ENCODE measurements around the gene KLC3. TPM values are rescaled to one million over a fixed set of nuclear protein-coding genes. Genes with fewer than 3 reads are reported as not detected.
A peak's percentile ranks its signal among the peaks of the same experiment; 100 is the strongest.
"Not testable (repeated sequence)": the region's sequence is repeated elsewhere in the genome, so short reads cannot be mapped to it uniquely, and the experiment has no call there.

KLC3 gene
- polyA plus RNA-seq (2013, experiment 1 of 2; ENCODE audit: insufficient read length), result 0.08 TPM
- 0.59 TPM for polyA plus RNA-seq (2013, experiment 2 of 2; ENCODE audit: insufficient read length)

DNA sequence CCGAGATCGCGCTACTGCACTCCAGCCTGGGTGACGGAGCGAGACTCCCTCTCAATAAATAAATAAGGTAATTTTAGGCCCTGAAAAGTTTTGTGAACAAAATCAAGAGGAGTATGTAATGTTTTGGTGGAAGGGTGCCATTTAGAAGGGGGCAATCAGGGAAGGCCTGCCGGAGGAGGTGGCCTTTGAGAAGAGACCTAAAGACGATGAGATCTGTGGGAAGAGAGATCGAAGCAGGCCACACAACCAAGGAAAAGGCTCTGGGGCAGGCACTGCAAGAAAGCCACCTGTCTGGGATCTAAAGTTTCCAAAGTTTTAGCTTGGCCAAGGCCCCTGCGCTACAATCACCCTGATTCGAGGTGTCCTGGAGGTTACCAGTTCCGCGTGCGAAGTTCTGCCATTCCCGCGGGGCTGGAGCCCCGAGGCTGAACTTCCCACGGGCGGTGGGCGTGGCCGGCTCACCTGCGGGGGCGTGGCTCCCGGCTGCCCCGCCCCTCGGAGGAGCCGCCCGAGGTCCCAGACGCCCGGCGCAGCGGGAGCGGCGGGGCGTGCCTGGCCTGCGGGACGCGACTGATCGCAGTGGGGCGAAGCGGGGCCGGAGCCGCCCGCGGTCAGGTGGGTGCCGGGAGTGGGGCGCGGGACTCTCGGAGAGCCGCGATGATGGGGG lies at the start of gene KLC3:
Gene KLC3, plus strand, starts transcription at position 519 of the 667 bp plus-strand sequence. CDS start 4,792 bp downstream, outside the sequence.
- no peak for DNase-seq

GRCh38 chr19:45291834-45292233 lies 48.7 kb upstream of the KLC3 start:
- no peak for DNase-seq

GRCh38 chr19:45293682-45294081 lies 46.9 kb upstream of the KLC3 start:
- no peak for DNase-seq

- no peak for DNase-seq
These were observed 46.1 kb upstream of the KLC3 start for GRCh38 chr19:45294291-45295029.

GRCh38 chr19:45295873-45296272 lies 44.7 kb upstream of the KLC3 start:
- no peak for DNase-seq

- DNase-seq, result no peak
These were observed 44.2 kb upstream of the KLC3 start for GRCh38 chr19:45296355-45296754.

GRCh38 chr19:45297674-45298073 lies 42.9 kb upstream of the KLC3 start:
- DNase-seq, result no peak

GRCh38 chr19:45298264-45298663 lies 42.3 kb upstream of the KLC3 start:
- no peak for DNase-seq

GRCh38 chr19:45299719-45300118 lies 40.8 kb upstream of the KLC3 start:
- DNase-seq, result no peak

GRCh38 chr19:45302416-45302815 lies 38.1 kb upstream of the KLC3 start:
- DNase-seq, result no peak

DNA sequence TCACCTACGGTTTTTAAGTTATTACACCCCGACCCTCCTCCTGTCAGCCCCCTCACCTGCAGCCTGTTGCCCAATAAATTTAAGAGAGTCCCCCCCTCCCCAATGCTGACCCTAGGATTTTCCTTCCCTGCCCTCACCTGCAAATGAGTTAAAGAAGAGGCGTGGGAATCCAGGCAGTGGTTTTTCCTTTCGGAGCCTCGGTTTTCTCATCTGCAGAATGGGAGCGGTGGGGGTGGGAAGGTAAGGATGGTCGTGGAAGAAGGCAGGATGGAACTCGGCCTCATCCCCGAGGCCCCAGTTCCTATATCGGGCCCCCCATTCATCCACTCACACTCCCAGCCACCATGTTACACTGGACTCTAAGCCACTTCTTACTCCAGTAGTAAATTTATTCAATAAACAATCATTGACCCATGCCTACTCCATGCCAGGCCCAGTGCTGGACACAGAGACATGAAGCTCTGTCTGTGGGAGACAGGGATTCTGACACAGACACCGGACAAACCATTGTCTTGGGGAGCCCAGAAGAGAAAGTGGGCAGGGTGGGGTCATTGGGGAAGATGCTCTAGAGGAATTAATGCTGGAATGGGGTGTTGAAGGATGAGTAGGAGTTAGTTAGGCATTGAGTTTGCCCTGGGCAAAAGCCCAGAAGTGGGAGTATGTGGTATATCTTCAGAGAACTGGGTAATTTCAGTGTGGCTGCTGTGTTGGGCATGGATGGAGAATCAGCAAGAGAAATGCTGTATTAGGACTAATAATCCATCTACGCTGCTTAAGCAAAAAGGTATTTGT lies 37.1 kb upstream of the KLC3 start:
- no peak for DNase-seq

DNA sequence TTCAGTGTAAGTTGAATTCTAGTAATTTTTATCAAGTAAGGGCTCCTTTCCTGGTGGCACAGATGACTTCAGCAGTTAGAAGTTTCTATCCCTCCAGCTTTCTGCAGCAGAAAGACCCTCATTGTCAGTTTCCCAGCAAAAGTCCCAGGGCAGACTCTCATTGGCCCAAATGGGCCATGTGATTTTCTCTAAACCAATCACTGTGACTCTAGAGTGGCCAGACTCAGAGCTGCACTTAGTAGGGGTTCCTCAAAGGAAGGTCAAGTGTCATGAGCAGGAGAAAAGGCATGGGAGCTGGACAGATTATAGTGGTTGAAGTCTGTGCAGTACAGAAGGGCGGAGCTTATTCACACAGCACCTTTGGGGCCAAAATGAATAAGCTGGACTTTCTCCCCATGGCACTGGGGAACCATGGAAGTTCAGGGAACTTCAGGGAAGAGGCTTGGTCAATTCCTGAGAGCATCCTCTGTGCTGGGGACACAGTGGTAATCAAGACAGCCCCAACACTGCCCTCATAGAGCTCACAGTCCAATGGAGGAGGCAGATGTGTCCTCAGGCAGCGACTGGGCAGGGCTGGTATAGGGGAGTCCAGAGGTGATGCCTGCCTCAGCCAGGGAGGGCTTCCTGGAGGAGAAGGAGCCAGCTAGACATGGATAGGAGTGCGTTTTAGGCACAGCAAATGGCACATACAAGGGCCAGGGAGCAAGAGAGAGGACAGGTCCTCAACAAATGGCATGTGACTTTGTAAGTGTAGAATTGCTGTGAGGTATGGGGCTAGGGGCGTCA lies 36.2 kb upstream of the KLC3 start:
- no peak for DNase-seq

DNA sequence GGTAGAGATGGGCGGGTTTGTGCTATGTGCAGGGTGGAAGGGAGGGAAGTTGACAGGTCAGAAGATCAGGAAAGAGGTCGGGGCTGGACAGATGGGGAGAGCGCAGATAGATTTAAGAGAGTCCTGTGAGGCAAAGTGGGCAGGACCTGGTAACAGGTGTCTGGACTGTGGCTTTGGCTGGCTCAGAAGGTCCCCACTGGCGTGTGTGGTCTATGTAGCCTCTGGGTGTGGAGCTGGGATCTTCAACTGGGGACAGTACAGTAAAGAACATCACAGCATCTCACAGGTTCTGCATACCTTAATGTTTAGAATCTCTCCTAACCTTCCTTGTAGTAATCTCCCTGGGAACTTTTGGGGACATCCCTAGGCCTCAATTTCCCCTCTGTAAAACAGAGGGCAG lies 35.5 kb upstream of the KLC3 start:
- DNase-seq, result no peak

DNA sequence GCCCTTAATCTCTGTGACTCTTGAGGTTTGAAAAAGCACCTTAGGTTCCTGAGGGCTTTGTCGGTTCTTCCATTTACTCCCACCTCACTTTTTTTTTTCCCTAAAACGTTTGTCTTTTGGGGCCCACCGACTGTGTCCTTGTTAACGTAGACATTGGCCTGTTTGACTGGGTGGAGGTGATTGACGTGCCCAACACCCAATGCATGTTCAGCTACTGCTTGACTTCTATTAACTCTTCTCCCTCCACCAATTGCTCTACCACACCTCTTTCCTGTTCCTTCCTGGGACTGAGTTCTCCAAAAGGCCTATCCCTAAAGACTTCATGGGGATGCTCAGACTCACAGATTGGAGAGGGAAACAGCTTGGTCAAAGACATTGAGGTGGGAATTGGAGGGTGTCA lies 35.1 kb upstream of the KLC3 start:
- peak; percentile 11 for DNase-seq

DNA sequence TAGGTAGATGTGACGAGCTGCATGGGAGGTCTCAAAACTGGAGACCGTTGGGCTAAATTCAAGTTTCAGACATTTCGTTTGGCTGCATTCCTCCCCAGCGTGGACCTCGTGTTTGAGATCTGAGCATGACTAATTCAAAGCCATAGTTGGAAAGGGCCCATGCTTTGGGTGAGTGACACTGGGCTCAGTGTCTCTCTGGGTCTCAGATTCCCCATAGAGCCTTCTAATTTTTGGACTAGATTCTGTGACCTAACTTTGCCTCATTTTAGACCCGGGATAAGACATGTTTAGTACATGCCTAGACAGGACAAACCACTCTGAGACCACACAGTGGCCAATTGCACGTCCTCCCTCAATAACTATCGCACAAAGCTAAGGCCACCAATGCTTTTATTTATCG lies 34.5 kb upstream of the KLC3 start:
- peak; percentile 9 for DNase-seq

DNA sequence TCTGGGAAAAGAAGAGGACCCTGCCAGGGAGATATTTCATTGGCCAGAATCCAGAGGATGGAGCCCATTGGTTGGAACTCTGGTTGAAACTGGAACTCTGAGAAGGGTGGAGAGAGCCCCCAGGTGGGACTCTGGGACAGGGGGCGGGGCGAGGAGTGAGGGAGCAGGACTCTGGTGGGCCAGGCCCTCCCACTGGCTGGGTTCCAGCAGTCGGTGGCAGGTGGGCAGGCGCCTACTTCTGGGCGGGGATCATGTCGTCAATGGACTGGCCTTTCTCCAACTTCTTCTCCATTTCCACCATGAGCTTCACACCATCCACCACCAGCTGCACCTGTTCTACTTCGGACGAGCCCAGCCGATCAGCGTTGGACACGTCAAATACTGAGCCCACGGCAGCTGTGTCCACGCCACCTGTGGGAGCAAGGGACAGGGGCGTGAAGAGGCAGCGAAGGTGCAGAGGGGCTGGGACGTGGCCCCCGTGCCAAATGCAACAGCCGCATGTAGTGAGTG lies 34.0 kb upstream of the KLC3 start:
- DNase-seq, result no peak

- DNase-seq, result no peak
These were observed 33.2 kb upstream of the KLC3 start for GRCh38 chr19:45307361-45307760.

GRCh38 chr19:45309322-45309721 lies 31.2 kb upstream of the KLC3 start:
- DNase-seq, result not testable (repeated sequence)

GRCh38 chr19:45311621-45312020 lies 28.9 kb upstream of the KLC3 start:
- DNase-seq, result no peak

DNA sequence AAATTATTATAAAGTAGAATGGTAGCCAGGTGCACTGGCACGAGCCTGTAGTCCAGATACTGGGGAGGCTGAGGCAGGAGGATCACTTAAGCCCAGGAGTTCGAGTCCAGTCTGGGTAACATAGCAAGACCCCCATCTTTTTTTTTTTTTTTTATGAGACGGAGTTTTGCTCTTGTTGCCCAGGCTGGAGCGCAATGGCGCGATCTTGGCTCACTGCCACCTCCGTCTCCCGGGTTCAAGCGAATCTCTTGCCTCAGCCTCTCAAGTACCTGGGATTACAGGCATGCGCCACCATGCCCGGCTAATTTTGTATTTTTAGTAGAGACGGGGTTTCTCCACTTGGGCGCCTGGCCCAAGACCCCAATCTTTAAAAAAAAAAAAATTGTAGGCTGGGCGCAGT lies 28.3 kb upstream of the KLC3 start:
- DNase-seq, result not testable (repeated sequence)

- no peak for DNase-seq
These were observed 25.8 kb upstream of the KLC3 start for GRCh38 chr19:45314708-45315245.

DNA sequence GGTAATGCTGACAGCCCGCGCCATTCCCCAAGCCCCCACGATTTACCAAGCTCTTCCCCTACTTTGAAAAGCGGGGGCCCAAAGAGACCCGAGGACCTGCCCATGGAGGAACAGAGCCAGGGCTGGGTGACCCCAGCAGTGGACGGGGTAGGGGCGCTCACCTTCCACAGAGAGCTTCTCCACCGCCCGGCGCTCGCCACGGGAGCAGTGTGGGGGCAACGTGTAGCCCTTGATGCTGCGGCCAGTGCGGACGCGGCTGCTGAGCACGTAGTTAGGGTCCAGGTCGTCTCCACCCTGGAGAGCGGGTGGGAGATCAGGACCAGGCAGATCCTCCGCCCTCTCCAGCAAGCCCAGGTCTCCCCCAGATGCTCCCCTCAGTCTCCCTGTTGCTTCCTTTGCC lies 25.2 kb upstream of the KLC3 start:
- no peak for DNase-seq

Measured in fibroblast of skin of back (primary cell).